ENCODE measurements around the gene FLG2. TPM values are rescaled to one million over a fixed set of nuclear protein-coding genes. Genes with fewer than 3 reads are reported as not detected.
"Not testable (repeated sequence)": the region's sequence is repeated elsewhere in the genome, so short reads cannot be mapped to it uniquely, and the experiment has no call there.

FLG2 gene
- total RNA-seq, 1 donor from 2014 or later = not detected

DNA sequence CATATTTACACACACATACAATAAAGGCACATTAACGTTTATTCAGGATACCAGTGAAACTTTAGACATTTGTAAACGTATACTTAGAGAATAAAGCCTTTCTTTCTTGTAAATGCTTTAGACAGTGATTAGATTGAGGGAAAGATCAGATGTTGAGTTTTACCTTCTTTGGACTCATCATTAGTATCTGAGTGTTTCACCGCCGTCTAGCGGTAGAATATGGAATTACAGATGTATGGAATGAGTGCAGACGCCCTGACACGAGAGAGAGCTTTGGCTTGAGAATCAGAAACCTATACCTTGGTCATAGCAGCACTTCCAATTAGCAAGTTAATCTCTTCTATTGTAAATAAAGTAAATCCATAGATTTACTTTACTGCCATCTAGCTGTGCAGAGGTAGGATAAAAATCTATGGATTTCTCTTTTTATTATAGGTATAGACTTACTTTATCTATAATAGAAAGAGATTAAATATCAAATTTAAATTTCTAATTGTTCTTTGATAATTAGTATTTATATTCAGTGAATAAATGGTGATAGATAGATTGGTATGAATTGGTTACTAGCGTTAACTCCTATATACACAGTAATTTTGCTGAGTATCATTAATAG, 12.6 kb downstream of the FLG2 start:
- intact Hi-C loops (cut with micrococcal nuclease) = loop anchor here (1.0 to 5.0 kb wide), 2 partner anchors 111 to 295 kb away; no protein-coding TSS in a partner anchor
- Mint-ChIP-seq H3K27me3 (peaks cover 29% of the 10 kb centered on the region), H3K27ac (no peak overlapping the region), H3K36me3 (ENCODE audit: low read depth) (no peaks in the 10 kb centered on the region), H3K4me3 (no peak overlapping the region), H3K4me1 (no peaks in the 10 kb centered on the region), H3K9me3 (no peaks in the 10 kb centered on the region)
- peak; percentile 88 for DNase-seq

DNA sequence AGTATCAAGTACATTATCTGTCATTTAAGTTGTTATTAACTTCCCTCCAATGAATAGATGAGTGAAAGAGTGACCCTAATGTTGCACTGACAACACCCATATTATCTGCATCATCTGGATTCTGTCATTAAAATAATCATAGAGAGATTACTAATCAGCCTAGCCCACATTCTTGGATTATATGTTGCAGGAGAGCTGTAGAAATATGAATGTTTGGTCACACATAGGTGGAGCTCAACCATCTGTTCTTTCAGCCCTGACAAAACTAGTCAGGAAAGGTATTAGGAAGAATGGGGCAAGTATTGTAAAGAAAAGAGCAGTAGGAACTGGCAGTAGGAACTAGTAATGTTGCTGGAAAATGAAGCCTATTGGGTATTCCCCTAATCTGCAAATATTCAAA, 15.4 kb downstream of the FLG2 start:
- Mint-ChIP-seq H3K4me3 (no peak overlapping the region), H3K9me3 (no peaks in the 10 kb centered on the region), H3K27me3 (peaks cover 41% of the 10 kb centered on the region), H3K4me1 (no peaks in the 10 kb centered on the region), H3K36me3 (ENCODE audit: low read depth) (no peaks in the 10 kb centered on the region), H3K27ac (no peak overlapping the region)
- intact Hi-C loops (cut with micrococcal nuclease) = loop anchor here (1.0 kb wide), 1 partner anchor 154 kb away; no protein-coding TSS in a partner anchor
- DNase-seq = no peak

DNA sequence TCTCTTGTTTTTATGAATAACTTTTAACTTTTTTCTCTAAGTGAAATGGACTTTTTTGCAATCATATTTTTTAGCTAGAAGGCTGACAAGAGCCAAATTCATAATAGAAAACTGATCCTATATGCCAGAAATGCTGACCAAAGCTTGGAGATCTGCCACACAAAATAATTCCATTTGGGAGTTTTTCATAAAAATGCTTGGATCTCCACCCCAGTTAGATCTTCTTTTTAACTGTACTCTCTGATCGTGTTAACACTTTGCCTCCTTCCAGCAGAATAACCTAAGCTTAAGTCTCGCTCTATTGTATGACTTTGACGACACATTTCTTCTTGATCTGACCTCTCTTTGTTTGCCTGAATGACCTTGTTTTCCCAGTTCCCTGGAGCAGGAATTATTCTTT, 16.8 kb downstream of the FLG2 start:
- H3K36me3 Mint-ChIP-seq (ENCODE audit: low read depth) = no peaks in the 10 kb centered on the region
- H3K9me3 Mint-ChIP-seq = no peaks in the 10 kb centered on the region
- H3K27ac Mint-ChIP-seq = no peak overlapping the region
- peaks cover 44% of the 10 kb centered on the region for H3K27me3 Mint-ChIP-seq
- DNase-seq = no peak
- H3K4me1 Mint-ChIP-seq = no peaks in the 10 kb centered on the region
- intact Hi-C loops (cut with micrococcal nuclease) = no loop called here
- H3K4me3 Mint-ChIP-seq = no peak overlapping the region

DNA sequence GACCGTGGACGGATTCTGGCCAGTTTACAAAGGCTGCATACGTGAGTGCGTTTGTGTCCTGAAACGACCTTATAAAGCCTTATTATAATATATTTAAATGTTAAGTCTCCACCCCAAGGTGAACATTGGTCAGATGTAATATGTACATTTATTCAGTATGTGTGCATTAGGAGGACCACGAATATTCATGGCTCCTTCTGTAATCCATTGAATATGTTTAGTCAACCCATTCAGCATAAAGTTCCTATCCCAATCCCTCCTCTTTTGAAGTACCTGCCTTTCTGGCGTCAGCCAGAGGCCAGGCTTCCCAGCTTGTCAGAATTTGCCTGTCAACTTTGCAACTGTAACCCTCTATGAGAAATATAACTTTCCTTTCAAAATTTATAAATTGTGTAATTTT, 24.4 kb downstream of the FLG2 start:
- no peak overlapping the region for H3K4me3 Mint-ChIP-seq
- intact Hi-C loops (cut with micrococcal nuclease) = no loop called here

DNA sequence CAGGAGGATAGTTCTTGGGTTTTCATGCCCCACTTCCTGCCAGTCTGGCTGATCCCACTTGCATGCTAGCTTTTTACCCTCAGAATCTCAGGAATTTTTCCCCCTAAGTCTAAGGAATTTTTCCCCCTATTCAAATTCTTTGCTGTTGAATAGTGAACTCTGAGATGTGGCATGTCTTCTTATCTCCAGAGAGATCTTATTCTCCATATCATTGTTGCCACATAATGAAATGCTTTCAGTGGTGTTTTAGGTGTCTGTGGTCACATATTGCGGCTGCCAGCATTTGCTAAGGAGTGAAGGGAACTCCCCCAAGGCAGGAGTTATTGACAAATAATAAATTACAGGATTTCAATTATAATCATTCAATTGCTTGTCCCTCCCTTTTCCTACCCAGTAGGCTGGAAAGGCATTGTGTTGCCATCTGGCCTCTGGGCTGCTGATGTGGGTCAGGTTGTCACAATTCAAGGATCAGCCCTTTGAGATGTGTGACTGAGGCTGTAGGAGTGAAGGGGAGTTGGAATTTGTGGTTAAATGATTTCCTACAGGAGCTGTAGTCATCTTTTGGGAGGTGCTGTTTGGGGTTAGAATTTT, 30.9 kb downstream of the FLG2 start:
- Mint-ChIP-seq H3K4me1 (no peaks in the 10 kb centered on the region), H3K4me3 (no peak overlapping the region), H3K27ac (no peak overlapping the region), H3K36me3 (ENCODE audit: low read depth) (no peaks in the 10 kb centered on the region), H3K9me3 (no peaks in the 10 kb centered on the region), H3K27me3 (peaks cover 15% of the 10 kb centered on the region)
- intact Hi-C loops (cut with micrococcal nuclease) = no loop called here
- DNase-seq = no peak

More for the DNA sequence above, 24.4 kb downstream of the FLG2 start:
- no peaks in the 10 kb centered on the region for H3K36me3 Mint-ChIP-seq (ENCODE audit: low read depth)
- no peak overlapping the region for H3K27ac Mint-ChIP-seq
- no peaks in the 10 kb centered on the region for H3K9me3 Mint-ChIP-seq
- H3K27me3 Mint-ChIP-seq = peaks cover 26% of the 10 kb centered on the region
- DNase-seq = no peak
- H3K4me1 Mint-ChIP-seq = no peaks in the 10 kb centered on the region

DNA sequence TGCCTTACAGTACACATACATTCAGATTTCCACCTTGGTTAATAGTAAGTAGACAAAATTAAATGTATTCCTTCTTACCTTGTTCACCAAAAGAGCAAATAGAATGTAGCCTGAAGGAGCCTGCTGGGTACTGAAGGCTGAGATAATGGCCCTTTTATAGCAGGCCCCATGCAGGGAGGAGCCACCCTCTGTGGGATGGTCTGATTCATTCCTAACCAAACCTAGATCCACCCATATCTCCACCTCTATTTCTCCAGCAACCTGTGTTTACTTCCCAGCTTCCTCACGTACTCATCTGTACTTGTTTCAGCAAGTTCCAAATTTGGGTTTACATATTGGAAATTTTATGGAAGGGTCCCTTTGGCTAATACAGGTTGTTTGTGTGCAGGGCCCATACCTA, 34.7 kb downstream of the FLG2 start, which contains the start of gene FLG:
FLG (minus strand) TSS at position 129 of the 400 bp plus-strand sequence. CDS start 9,783 bp downstream, outside the sequence.
- no peak for DNase-seq
- H3K4me1 Mint-ChIP-seq = no peaks in the 10 kb centered on the region
- intact Hi-C loops (cut with micrococcal nuclease) = no loop called here

DNA sequence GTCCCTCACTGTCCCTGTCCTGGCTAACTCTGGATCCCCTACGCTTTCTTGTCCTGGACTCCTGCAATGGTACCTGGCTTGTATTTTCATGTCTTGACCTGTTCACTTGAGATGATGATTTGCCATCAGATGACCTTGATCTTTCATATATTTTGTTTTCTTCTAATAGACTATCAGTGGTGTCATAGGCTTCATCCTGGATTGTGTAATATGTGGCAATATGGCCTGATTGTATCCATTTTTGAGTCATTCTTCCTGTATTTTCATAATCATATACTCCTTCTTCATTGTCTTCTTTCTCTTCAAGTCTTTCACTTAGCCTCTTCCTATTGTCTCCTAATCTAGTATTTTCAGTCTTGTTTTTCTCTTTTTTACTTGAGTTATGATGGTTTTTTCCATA, 45.8 kb downstream of the FLG2 start:
- H3K27ac Mint-ChIP-seq = no peak overlapping the region
- H3K4me1 Mint-ChIP-seq = no peaks in the 10 kb centered on the region
- no peak overlapping the region for H3K4me3 Mint-ChIP-seq
- no peak for DNase-seq
- H3K27me3 Mint-ChIP-seq = no peaks in the 10 kb centered on the region
- no peaks in the 10 kb centered on the region for H3K9me3 Mint-ChIP-seq
- intact Hi-C loops (cut with micrococcal nuclease) = no loop called here
- no peaks in the 10 kb centered on the region for H3K36me3 Mint-ChIP-seq (ENCODE audit: low read depth)

More for the DNA sequence above, 34.7 kb downstream of the FLG2 start, which contains the start of gene FLG:
- H3K27me3 Mint-ChIP-seq = peaks cover 13% of the 10 kb centered on the region
- no peak within 1 kb of the TSS for H3K27ac Mint-ChIP-seq
- no peaks in the 10 kb centered on the region for H3K36me3 Mint-ChIP-seq (ENCODE audit: low read depth)
- H3K9me3 Mint-ChIP-seq = no peaks in the 10 kb centered on the region
- H3K4me3 Mint-ChIP-seq = no peak within 1 kb of the TSS

DNA sequence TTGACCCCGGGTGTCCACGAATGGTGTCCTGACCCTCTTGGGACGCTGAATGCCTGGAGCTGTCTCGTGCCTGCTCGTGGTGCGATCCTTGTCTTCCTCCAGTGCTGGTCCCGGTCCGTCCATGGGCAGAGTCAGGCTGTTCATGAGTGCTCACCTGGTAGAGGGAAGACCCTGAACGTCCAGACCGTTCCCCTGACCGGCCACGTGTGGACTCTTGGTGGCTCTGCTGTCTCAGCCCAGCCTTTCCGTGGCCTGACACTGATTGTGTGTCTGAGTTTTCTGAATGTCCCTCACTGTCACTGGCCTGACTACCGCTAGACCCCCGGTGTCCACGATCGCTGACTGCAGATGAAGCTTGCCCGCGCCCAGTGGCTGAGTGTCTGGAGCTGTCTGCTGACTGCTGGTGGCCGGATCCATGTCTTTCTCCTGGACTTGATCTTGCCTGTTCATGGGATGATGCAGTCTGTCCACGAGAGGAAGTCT, 46.4 kb downstream of the FLG2 start:
- Mint-ChIP-seq H3K27ac (no peak overlapping the region), H3K4me3 (no peak overlapping the region), H3K9me3 (no peaks in the 10 kb centered on the region), H3K27me3 (no peaks in the 10 kb centered on the region), H3K36me3 (ENCODE audit: low read depth) (no peaks in the 10 kb centered on the region), H3K4me1 (no peaks in the 10 kb centered on the region)
- no peak for DNase-seq
- intact Hi-C loops (cut with micrococcal nuclease) = no loop called here

DNA sequence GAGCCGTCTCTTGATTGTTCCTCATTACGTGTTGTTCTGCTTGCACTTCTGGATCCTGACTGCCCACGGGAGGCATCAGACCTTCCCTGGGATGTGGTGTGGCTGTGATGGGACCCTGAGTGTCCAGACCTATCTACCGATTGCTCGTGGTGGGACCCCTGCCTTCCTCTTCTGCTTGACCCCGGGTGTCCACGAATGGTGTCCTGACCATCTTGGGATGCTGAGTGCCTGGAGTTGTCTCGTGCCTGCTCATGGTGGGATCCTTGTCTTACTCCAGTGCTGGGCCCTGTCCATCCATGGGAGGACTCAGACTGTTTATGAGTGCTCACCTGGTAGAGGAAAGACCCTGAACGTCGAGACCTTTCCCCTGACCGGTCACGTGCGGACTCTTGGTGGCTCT, 47.6 kb downstream of the FLG2 start:
- H3K27me3 Mint-ChIP-seq; intact Hi-C loops (cut with micrococcal nuclease): not testable (repeated sequence)

DNA sequence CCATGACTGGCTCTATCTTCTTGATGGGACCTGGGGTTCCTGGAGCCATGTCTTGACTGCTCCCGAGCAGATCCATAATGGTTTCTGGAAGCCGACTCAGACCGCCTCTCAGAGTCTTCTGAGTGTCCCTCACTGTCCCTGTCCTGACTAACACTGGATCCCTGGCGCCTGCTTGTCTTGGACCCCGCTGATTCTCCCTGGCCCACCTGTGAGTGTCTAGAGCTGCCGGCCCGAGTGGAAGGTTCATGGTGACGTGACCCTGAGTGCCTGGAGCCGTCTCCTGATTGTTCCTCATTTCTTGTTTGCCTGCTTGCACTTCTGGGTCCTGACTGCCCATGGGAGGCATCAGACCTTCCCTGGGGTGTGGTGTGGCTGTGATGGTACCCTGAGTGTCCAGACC, 49.9 kb downstream of the FLG2 start:
- intact Hi-C loops (cut with micrococcal nuclease) = no loop called here
- H3K4me3 Mint-ChIP-seq = no peak overlapping the region
- no peaks in the 10 kb centered on the region for H3K27me3 Mint-ChIP-seq
- no peaks in the 10 kb centered on the region for H3K9me3 Mint-ChIP-seq
- no peak for DNase-seq
- H3K4me1 Mint-ChIP-seq = no peaks in the 10 kb centered on the region
- no peak overlapping the region for H3K27ac Mint-ChIP-seq
- no peaks in the 10 kb centered on the region for H3K36me3 Mint-ChIP-seq (ENCODE audit: low read depth)

More for the DNA sequence above, 47.6 kb downstream of the FLG2 start:
- H3K4me1 Mint-ChIP-seq; H3K36me3 Mint-ChIP-seq (ENCODE audit: low read depth); DNase-seq; H3K9me3 Mint-ChIP-seq; H3K27ac Mint-ChIP-seq; H3K4me3 Mint-ChIP-seq: not testable (repeated sequence)

DNA sequence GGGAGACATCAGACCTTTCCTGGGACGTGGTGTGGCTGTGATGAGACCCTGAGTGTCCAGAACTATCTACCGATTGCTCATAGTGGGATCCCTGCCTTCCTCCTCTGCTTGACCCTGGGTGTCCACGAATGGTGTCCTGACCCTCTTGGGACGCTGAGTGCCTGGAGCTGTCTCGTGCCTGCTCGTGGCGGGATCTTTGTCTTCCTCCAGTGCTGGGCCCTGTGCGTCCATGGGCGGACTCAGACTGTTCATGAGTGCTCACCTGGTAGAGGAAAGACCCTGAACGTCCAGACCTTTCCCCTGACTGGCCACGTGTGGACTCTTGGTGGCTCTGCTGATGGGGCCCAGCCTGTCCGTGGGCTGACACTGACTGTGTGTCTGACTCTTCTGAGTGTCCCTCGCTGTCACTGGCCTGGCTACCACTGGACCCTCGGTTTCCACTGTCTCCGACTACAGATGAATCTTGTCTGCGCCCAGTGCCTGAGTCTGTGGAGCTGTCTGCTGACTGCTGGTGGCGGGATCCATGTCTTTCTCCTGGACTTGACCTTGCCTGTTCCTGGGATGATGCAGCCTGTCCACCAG, 50.4 kb downstream of the FLG2 start:
- H3K27ac Mint-ChIP-seq; H3K27me3 Mint-ChIP-seq; intact Hi-C loops (cut with micrococcal nuclease); H3K4me3 Mint-ChIP-seq; H3K4me1 Mint-ChIP-seq; H3K36me3 Mint-ChIP-seq (ENCODE audit: low read depth); H3K9me3 Mint-ChIP-seq; DNase-seq: not testable (repeated sequence)

DNA sequence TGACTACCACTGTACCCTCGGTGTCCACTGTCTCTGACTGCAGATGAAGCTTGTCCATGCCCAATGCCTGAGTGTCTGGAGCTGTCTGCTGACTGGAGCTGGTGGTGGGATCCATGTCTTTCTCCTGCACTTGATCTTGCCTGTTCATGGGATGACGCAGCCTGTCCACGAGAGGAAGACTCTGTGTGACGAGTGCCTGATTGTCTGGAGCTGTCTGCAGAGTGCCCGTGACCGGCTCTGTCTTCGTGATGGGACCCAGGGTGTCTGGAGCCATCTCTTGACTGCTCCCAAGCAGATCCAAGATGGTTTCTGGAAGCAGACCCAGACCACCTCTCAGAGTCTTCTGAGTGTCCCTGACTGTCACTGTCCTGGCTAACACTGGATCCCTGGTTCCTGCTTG, 51.0 kb downstream of the FLG2 start:
- intact Hi-C loops (cut with micrococcal nuclease); H3K4me1 Mint-ChIP-seq; H3K27me3 Mint-ChIP-seq: not testable (repeated sequence)

DNA sequence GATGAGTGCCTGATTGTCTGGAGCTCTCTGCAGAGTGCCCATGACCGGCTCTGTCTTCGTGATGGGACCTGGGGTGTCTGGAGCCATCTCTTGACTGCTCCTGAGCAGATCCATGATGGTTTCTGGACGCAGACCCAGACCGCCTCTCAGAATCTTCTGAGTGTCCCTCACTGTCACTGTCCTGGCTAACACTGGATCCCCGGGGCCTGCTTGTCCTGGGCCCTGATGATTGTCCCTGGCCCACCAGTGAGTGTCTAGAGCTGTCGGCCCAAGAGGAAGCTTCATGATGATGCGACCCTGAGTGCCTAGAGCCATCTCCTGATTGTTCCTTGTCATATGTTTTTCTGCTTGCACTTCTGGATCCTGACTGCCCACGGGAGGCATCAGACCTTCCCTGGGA, 51.8 kb downstream of the FLG2 start:
- intact Hi-C loops (cut with micrococcal nuclease); H3K27me3 Mint-ChIP-seq; H3K27ac Mint-ChIP-seq; H3K4me1 Mint-ChIP-seq; H3K9me3 Mint-ChIP-seq; H3K4me3 Mint-ChIP-seq; H3K36me3 Mint-ChIP-seq (ENCODE audit: low read depth); DNase-seq: not testable (repeated sequence)

More for the DNA sequence above, 51.0 kb downstream of the FLG2 start:
- H3K4me3 Mint-ChIP-seq; DNase-seq; H3K9me3 Mint-ChIP-seq; H3K36me3 Mint-ChIP-seq (ENCODE audit: low read depth); H3K27ac Mint-ChIP-seq: not testable (repeated sequence)

DNA sequence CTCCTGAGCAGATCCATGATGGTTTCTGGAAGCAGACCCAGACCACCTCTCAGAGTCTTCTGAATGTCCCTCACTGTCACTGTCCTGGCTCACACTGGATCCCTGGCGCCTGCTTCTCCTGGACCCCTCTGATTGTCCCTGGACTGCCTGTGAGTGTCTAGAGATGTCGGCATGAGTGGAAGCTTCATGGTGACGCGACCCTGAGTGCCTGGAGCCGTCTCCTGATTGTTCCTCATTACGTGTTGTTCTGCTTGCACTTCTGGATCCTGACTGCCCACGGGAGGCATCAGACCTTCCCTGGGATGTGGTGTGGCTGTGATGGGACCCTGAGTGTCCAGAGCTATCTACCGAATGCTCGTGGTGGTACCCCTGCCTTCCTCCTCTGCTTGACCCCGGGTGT, 53.7 kb downstream of the FLG2 start:
- DNase-seq; H3K4me3 Mint-ChIP-seq; H3K4me1 Mint-ChIP-seq; H3K27ac Mint-ChIP-seq; intact Hi-C loops (cut with micrococcal nuclease); H3K36me3 Mint-ChIP-seq (ENCODE audit: low read depth); H3K27me3 Mint-ChIP-seq; H3K9me3 Mint-ChIP-seq: not testable (repeated sequence)

All from activated CD4-positive, alpha-beta T cell treated with anti-CD3 and anti-CD28 coated beads, Interleukin-2, amount 10 ng/mL, durations not matched to agents 24 days and 14 days (primary cell).